GM18517 (cell line): ENCODE measurements around the gene PUS10.
A peak's percentile ranks its signal among the peaks of the same experiment; 100 is the strongest.
"Not testable (repeated sequence)": the region's sequence is repeated elsewhere in the genome, so short reads cannot be mapped to it uniquely, and the experiment has no call there.

Experiments used
- ATAC-seq: cut with Tn5 transposase; IDR thresholded peaks from one replicate; pipeline ENCODE4 v1.9.1; 2021; ENCODE audit warnings: mild to moderate bottlenecking, moderate library complexity; ENCODE audit not compliant: unreplicated experiment

PUS10 gene

GRCh38 chr2:61017556-61018317 is at the start of gene PUS10, which contains the start of gene PEX13:
Gene PUS10, minus strand, starts transcription at chr2:61018255. Its CDS starts 6,365 bp downstream, at chr2:61011890.
Gene PEX13, plus strand, starts transcription at chr2:61017720. Its CDS starts 40 bp downstream, at chr2:61017760.
- peak; percentile 69 for ATAC-seq

- ATAC-seq = peak; percentile 93
These were observed 48.0 kb upstream of the PUS10 start, which contains the start of gene SANBR for GRCh38 chr2:61065714-61066709. Gene SANBR, plus strand, starts transcription at chr2:61065871. Its CDS starts 4,480 bp downstream, at chr2:61070351.

GRCh38 chr2:61059382-61059781 is 41.3 kb upstream of the PUS10 start:
- no peak for ATAC-seq

- ATAC-seq = no peak
These were observed 39.5 kb upstream of the PUS10 start for GRCh38 chr2:61057562-61057961.

- ATAC-seq = no peak
These were observed 37.5 kb upstream of the PUS10 start for GRCh38 chr2:61055557-61055956.

GRCh38 chr2:61045999-61046398 is 27.9 kb upstream of the PUS10 start:
- ATAC-seq = no peak

- no peak for ATAC-seq
These were observed 27.2 kb upstream of the PUS10 start for GRCh38 chr2:61045226-61045625.

GRCh38 chr2:61044636-61045035 is 26.6 kb upstream of the PUS10 start:
- no peak for ATAC-seq

GRCh38 chr2:61042807-61043206 is 24.8 kb upstream of the PUS10 start:
- ATAC-seq = no peak

GRCh38 chr2:61036643-61037042 is 18.6 kb upstream of the PUS10 start:
- ATAC-seq = not testable (repeated sequence)

GRCh38 chr2:61034592-61034991 is 16.5 kb upstream of the PUS10 start:
- ATAC-seq = not testable (repeated sequence)

GRCh38 chr2:61029533-61029932 is 11.5 kb upstream of the PUS10 start:
- no peak for ATAC-seq

GRCh38 chr2:61023670-61024069 is 5.6 kb upstream of the PUS10 start:
- no peak for ATAC-seq

- ATAC-seq = no peak
These were observed 3.2 kb upstream of the PUS10 start for GRCh38 chr2:61021228-61021660.

GRCh38 chr2:61018798-61019197 is 743 bp upstream of the PUS10 start:
- no peak for ATAC-seq

GRCh38 chr2:61018318-61018755 is 282 bp upstream of the PUS10 start:
- peak; percentile 16 for ATAC-seq

- peak; percentile 63 for ATAC-seq
These were observed 976 bp downstream of the PUS10 start for GRCh38 chr2:61017003-61017555.

GRCh38 chr2:61016392-61017002 is 1.6 kb downstream of the PUS10 start:
- ATAC-seq = peak; percentile 12

- no peak for ATAC-seq
These were observed 2.1 kb downstream of the PUS10 start for GRCh38 chr2:61015976-61016375.

GRCh38 chr2:61014763-61015162 is 3.3 kb downstream of the PUS10 start:
- ATAC-seq = no peak

- ATAC-seq = no peak
These were observed 4.7 kb downstream of the PUS10 start for GRCh38 chr2:61013382-61013781.
